CD4-positive, alpha-beta T cell (primary cell): ENCODE measurements around the gene MYOZ3. TPM values are rescaled to one million over a fixed set of nuclear protein-coding genes. Genes with fewer than 3 reads are reported as not detected.

Experiments used
- ATAC-seq: fragments of 200-7000 bp; cut with Tn5 transposase; one replicate; pipeline ENCODE4 v1.10.0; 2022; ENCODE audit warnings: mild to moderate bottlenecking; ENCODE audit not compliant: poor library complexity
- CTCF ChIA-PET: fragments of 350-600 bp; sonication (Branson Sonifier 250); formaldehyde crosslinking; loops from one replicate; lab custom pipeline; 2021; ENCODE audit warnings: antibody characterized with exemption, inconsistent platforms; lab: Charles Lee
- POLR2A ChIA-PET: fragments of 350-600 bp; sonication (Branson Sonifier 250); formaldehyde crosslinking; loops from one replicate; lab custom pipeline; 2021; ENCODE audit warnings: antibody characterized with exemption, inconsistent platforms; lab: Charles Lee
- DNase-seq, 14 experiments: peaks; one replicate each; pipeline ENCODE4 v3.0.0-alpha.2; 2013 to 2020; ENCODE audit warnings: mixed read lengths in 2 of 14
- H3K27ac ChIP-seq, 2 donors: one replicate each; pipeline versions ENCODE4 v1.5.1 to v1.7.0; 2013; ENCODE audit warnings: low read length in 2 of 2, low read depth in 1 of 2, mild to moderate bottlenecking in 1 of 2
- H3K27me3 ChIP-seq, 2 experiments: 1 replicate in 1 of 2; 2 replicates in 1 of 2; pipeline versions ENCODE4 v1.6.1 to v1.7.0; 2013; ENCODE audit warnings: low read length in 2 of 2, control low read depth in 1 of 2, mild to moderate bottlenecking in 1 of 2, moderate library complexity in 1 of 2; ENCODE audit not compliant: insufficient read depth in 2 of 2, control insufficient read depth in 1 of 2
- H3K36me3 ChIP-seq: one replicate; pipeline ENCODE4 v1.6.1; 2013; ENCODE audit warnings: low read length, control low read depth; ENCODE audit not compliant: insufficient read depth
- H3K4me1 ChIP-seq: one replicate; pipeline ENCODE4 v1.6.1; 2013; ENCODE audit warnings: low read length, control low read depth; ENCODE audit not compliant: insufficient read depth
- H3K4me3 ChIP-seq: one replicate; pipeline ENCODE4 v1.5.1; 2013; ENCODE audit warnings: mild to moderate bottlenecking, low read length, moderate library complexity
- H3K9me3 ChIP-seq, 2 experiments: 1 replicate in 1 of 2; 2 replicates in 1 of 2; pipeline versions ENCODE4 v1.6.1 to v1.7.0; 2013; ENCODE audit warnings: low read length in 2 of 2, mild to moderate bottlenecking in 2 of 2, control low read depth in 1 of 2, moderate library complexity in 1 of 2; ENCODE audit not compliant: control insufficient read depth in 1 of 2, insufficient read depth in 1 of 2
- H3K27ac Mint-ChIP-seq: one replicate; pipeline ENCODE4 v1.8.0; 2020; ENCODE audit warnings: mixed read lengths
- H3K27me3 Mint-ChIP-seq: one replicate; pipeline ENCODE4 v1.8.0; 2021; ENCODE audit warnings: mixed read lengths
- H3K36me3 Mint-ChIP-seq: one replicate; pipeline ENCODE4 v1.8.0; 2021; ENCODE audit warnings: low read depth, mixed read lengths
- H3K4me1 Mint-ChIP-seq: one replicate; pipeline ENCODE4 v1.8.0; 2021; ENCODE audit warnings: low read depth, mixed read lengths
- H3K4me3 Mint-ChIP-seq: one replicate; pipeline ENCODE4 v1.8.0; 2020; ENCODE audit warnings: mild to moderate bottlenecking, mixed read lengths
- H3K9me3 Mint-ChIP-seq: one replicate; pipeline ENCODE4 v1.8.0; 2020; ENCODE audit warnings: mixed read lengths
- intact Hi-C, 2 experiments: fragments of 100-400 bp; cut with DNase I in 1 of 2; cut with micrococcal nuclease in 1 of 2; formaldehyde crosslinking; loops; one replicate each; pipeline versions ENCODE4 v1.15.1 to v1.9.0; 2023 to 2025; cut with DNase I, micrococcal nuclease
- total RNA-seq, 174 experiments: library from RNA in 2 of 174; stranded (reverse) in 2 of 174; gene quantifications; one replicate each; pipeline ENCODE4 v1.2.3 and lab custom pipeline; 2021 to 2026
- TF ChIP-seq, protein P1 (sequence below): fragments of 200-600 bp; IDR thresholded peaks from one replicate; pipeline ENCODE4 v1.8.0; 2022; ENCODE audit warnings: antibody characterized with exemption, mild to moderate bottlenecking

The MYOZ3 gene
- total RNA-seq, 2 experiments from 2014 or later, result not detected

DNA sequence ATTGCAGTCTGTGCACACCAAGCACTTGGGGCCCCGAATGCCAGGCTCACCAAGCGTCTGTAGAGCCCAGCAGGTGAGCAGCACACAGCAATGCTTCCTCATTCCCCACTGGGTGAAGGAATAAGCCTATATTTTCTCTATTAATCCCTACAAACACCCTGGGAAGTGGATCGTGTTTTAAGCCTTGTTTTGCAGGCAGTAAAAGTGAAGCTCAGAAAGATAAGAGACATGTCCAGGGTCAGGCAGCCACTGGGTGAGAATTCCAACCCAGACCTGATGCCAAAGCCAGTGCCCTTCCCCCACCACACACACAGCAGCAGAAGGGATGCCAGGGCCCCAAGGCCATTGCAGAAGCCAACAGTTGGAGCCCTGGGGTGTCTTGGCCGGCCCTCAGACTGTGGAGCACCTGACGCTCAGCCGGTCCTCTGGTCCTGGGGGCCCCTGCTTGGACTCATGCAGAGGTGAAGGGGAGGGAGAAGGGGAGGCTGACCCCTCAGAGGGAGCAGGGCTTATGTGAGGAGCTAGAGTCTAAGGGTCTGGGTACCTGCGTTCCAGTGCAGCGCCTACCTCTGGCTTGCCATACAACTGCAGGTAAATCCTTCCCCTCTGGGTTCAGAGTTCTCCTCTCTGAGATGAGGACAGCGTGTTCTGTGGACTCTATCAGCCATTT, 46.9 kb upstream of the MYOZ3 start:
- DNase-seq (no peak), ATAC-seq (no peak)
- TF ChIP-seq, protein P1, sequence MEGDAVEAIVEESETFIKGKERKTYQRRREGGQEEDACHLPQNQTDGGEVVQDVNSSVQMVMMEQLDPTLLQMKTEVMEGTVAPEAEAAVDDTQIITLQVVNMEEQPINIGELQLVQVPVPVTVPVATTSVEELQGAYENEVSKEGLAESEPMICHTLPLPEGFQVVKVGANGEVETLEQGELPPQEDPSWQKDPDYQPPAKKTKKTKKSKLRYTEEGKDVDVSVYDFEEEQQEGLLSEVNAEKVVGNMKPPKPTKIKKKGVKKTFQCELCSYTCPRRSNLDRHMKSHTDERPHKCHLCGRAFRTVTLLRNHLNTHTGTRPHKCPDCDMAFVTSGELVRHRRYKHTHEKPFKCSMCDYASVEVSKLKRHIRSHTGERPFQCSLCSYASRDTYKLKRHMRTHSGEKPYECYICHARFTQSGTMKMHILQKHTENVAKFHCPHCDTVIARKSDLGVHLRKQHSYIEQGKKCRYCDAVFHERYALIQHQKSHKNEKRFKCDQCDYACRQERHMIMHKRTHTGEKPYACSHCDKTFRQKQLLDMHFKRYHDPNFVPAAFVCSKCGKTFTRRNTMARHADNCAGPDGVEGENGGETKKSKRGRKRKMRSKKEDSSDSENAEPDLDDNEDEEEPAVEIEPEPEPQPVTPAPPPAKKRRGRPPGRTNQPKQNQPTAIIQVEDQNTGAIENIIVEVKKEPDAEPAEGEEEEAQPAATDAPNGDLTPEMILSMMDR, result no peak
- H3K4me3 ChIP-seq, result no peak overlapping the region
- Mint-ChIP-seq H3K4me3 (no peak overlapping the region), H3K27ac (no peak overlapping the region), H3K9me3 (no peaks in the 10 kb centered on the region), H3K27me3 (no peaks in the 10 kb centered on the region), H3K36me3 (no peaks in the 10 kb centered on the region), H3K4me1 (no peaks in the 10 kb centered on the region)
- H3K27me3 ChIP-seq, result peaks cover 0 to 3% of the 10 kb centered on the region in 2 experiments
- intact Hi-C loops, result no loop called here
- POLR2A ChIA-PET, result no interaction called here
- H3K4me1 ChIP-seq, result no peaks in the 10 kb centered on the region
- H3K36me3 ChIP-seq, result no peaks in the 10 kb centered on the region
- H3K9me3 ChIP-seq, result no peaks in the 10 kb centered on the region
- H3K27ac ChIP-seq, result no peak overlapping the region
- CTCF ChIA-PET, result no interaction called here

DNA sequence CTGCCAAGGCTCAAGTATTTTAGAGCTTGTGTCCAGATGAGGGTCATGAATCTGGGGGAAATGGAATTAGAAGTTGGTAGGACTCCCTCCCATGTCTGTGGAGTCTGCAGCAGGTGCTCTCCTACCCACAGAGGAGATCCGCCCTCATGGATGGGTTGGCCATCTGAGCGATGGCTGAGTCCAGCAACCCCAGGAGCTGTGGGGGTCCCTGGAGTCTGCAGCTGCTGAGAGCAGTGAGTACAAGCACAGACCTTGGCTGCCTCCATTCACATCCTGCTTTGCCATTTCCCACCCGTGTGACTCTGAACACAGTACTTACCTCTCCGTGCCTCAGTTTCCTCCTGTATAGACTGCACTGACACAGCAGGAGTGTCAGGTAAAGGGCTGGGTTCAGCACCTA, 46.4 kb upstream of the MYOZ3 start:
- Mint-ChIP-seq H3K36me3 (no peaks in the 10 kb centered on the region), H3K27me3 (no peaks in the 10 kb centered on the region), H3K27ac (no peak overlapping the region), H3K4me1 (no peaks in the 10 kb centered on the region), H3K9me3 (no peaks in the 10 kb centered on the region), H3K4me3 (no peak overlapping the region)
- H3K36me3 ChIP-seq, result no peaks in the 10 kb centered on the region
- CTCF ChIA-PET, result no interaction called here
- no peak overlapping the region for H3K4me3 ChIP-seq
- intact Hi-C loops, result no loop called here
- no peaks in the 10 kb centered on the region for H3K9me3 ChIP-seq
- H3K27me3 ChIP-seq, result peaks cover 0 to 3% of the 10 kb centered on the region in 2 experiments
- no peak for DNase-seq
- TF ChIP-seq, protein P1, result no peak
- POLR2A ChIA-PET, result no interaction called here
- no peak for ATAC-seq
- no peak overlapping the region for H3K27ac ChIP-seq
- H3K4me1 ChIP-seq, result no peaks in the 10 kb centered on the region

DNA sequence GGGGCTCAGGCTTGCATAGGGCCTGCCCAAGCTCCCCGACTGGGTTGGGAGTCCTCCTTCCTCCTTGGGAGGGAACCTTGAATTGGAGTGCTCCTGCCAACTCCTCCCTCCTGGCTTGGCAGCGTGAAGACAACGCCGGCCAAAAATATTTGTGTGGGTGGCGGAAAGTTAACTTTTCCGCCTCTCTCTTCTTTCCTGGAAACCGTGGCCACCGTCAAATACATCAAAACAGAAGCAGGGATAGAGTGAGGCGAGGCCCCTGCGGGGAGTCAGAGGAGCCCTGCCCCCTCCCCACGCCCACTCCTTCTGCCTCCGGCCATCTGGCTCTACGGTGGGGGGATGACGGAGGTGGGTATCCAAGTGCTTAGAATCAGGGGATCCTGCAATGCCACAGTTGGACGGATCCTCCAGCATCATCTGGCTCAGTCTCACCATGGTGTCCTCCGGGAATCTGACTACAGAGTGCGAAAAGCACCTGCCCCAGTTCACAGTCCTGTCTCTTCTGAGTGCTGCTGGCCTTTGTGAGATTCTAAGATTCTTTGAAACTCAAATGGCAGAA, 45.8 kb upstream of the MYOZ3 start:
- no peaks in the 10 kb centered on the region for H3K27me3 Mint-ChIP-seq
- no peaks in the 10 kb centered on the region for H3K9me3 Mint-ChIP-seq
- no peak overlapping the region for H3K4me3 Mint-ChIP-seq
- intact Hi-C loops, result no loop called here
- H3K4me3 ChIP-seq, result no peak overlapping the region
- TF ChIP-seq, protein P1, result no peak
- no peak overlapping the region for H3K27ac Mint-ChIP-seq
- H3K4me1 Mint-ChIP-seq, result no peaks in the 10 kb centered on the region
- no peak for ATAC-seq
- H3K4me1 ChIP-seq, result no peaks in the 10 kb centered on the region
- DNase-seq, result no peak
- H3K36me3 ChIP-seq, result no peaks in the 10 kb centered on the region
- H3K27ac ChIP-seq, result no peak overlapping the region
- H3K36me3 Mint-ChIP-seq, result no peaks in the 10 kb centered on the region
- CTCF ChIA-PET, result no interaction called here
- POLR2A ChIA-PET, result no interaction called here
- no peaks in the 10 kb centered on the region for H3K9me3 ChIP-seq
- H3K27me3 ChIP-seq, result peaks cover 0 to 3% of the 10 kb centered on the region in 2 experiments
